Left renal pelvis (tissue), 4 donors: ENCODE results near the gene TPRG1. TPM values are rescaled to one million over a fixed set of nuclear protein-coding genes. Genes with fewer than 3 reads are reported as not detected.
"Not testable (repeated sequence)": the region's sequence is repeated elsewhere in the genome, so short reads cannot be mapped to it uniquely, and the experiment has no call there.

ENCODE experiments used
- DNase-seq, 4 donors: peaks; one replicate each; pipeline ENCODE4 v3.0.0-alpha.2; 2013; ENCODE audit warnings: low read depth in 4 of 4, low spot score in 3 of 4
- polyA plus RNA-seq, 4 donors: library from polyadenylated mRNA; unstranded; fragments of 120-200 nt; gene quantifications; one replicate each; pipeline ENCODE4 v1.2.1, GENCODE V29; 2013; ENCODE audit not compliant: insufficient read length in 4 of 4

Gene TPRG1
- polyA plus RNA-seq, 4 donors, result 0.53 to 2.0 (median 1.1) TPM

DNA sequence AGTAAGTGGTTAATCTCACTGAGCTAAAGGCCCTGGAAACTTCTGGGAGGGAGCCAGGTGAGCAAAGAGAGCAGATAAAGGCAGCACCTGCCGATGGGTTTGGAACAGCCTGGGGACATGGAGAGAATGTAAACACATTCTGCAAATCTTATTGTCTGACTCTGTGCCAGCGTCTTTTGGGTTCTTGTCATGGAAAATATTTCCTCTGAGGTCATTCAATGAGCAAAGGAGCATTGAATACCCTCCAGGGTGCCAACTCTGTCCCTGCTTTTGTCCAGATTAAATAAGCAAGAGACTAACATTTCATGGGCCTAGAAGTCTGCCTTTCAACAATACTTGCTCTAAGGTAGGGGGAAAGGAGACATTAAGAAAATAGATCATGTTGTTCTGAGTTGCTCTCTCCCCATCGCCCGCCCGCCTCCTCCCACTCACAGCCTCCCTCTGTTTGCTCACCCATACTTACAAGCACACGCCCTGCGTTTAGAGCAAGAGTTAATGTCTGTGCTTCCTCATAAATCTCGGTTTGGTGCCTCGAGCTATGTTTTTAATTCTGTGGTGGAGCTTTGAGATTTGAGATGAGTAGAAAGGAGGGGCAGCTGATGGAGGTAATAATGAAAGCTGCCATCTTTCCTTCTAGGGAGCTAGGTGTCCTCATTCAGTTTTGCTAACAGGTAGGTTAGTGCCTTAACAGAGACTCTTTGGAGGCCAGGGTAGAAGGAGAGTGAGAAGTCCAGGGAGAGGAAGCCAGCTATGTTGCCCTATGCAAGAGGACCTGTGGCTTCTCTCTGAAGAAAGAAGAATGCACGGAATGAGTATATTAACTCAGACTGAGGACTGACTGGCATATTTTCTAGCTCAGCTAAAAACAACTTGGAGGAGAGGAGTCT, 132.9 kb downstream of the TPRG1 start:
- no peak for DNase-seq

DNA sequence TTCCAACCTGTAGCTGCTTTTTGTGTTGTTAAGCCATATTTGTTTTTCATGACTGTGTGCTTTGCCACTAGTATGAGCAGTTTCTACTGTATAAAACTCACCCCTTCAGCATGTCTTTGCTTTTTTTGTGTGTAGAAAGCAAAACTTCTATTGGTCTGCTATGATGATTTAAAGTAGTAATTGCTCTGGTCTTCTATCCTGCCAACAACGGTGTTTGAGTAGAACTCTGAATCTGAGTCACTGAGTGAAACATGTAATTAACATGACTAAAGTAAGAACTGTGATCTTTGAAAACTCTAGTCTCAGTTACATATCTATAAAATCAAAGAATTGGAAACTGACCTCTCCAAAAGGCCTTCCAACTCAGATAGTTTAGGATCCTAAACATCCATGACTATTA, 133.6 kb downstream of the TPRG1 start:
- no peak for DNase-seq

DNA sequence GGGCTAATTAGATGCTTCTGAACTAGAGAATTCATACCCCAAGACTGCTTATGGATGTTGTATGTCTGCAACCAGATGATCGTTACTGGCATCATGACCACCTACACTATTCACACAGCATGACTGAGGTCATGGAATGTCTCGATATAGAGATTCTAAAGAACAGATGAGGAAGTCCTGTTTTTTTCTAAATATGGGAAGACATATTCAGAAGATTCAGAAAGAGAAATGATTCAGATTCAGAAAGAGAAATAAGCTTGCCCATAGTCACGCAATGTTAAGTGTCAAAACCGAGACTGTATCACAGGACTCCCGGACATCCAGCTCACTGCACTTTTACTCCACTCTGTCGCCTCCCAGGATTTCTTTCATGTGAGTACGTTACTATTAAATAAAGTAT, 136.2 kb downstream of the TPRG1 start:
- DNase-seq, result no peak

DNA sequence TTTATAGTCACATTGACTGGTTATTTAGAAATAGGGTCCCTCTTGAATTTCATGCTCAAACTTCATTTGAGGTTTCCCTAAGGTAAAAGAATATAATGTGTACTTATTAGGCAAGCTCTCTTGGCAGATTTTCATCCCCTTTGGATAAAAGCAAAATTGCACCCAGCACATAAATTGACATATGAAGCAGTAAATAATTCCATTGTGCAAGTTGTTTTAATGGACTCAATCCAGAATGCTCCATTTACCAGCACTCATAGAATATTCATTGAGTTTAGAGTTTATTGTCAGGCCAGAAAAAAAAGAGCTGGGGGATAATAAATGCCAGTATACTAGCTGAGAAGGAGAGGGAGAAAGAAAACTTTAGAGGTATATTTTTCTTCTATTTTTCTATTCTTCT, 136.8 kb downstream of the TPRG1 start:
- no peak for DNase-seq

DNA sequence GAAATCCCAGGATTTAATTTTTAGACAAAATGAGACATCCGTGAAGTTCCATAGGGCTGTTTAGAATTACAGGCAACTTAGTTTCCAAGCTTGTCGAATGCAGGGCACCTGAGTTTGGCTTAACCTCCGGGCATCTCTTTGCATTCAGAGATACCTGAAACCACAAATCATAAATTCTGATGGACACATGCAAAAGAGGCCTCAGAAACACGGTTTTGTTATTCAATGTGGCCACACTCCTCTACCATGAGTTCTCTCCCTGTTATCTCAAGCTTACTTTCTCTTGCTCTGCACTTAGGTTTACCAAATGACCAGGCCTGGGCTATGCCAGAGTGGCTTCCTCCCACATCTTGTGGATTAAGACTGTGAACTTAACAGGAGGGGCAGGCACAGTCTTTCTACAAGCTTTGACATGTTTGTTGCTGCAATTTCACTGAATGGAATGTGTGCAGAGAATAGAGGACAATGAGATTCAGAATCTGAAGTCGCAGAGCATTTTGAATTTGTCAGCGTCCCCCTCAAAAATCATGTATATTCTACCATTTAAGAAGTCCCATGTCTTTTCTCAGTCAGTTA, 137.7 kb downstream of the TPRG1 start:
- no peak for DNase-seq

DNA sequence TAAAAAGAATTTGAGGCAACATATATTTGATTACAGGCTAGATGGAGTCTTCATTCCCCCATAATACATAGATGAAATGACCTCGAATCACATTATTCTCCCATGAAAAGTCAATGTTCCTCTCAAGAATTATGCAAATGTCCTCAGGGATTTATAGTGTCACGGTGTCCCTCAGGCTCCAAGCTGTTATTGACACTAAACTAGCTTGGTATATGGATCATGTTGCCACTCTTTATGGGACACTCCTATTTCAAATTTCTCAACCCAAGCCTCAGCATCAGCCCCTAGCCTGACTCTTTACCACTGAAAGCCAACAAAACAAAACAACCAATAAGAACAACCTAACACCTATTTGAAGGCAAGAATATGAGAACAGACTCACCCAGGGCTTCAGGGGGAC, 139.8 kb downstream of the TPRG1 start:
- no peak for DNase-seq

DNA sequence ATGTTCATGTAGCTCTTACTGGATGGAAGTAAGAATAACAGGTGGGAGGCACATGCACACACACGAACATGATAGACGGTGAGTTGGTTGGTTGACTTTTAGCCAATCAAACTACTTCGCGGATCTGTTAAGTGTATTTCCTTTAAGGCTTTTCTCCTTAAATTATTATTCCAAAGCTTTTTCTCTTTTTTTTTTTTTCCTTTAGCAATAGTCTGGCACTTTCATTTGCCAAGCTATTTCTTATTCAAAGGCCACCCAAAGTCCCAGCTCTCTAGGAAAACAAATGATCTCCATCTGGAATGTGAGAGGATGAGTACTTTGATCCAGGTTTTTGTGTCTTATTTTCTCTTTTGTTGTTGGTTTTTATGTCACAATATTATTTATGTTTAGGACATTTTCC, 141.1 kb downstream of the TPRG1 start:
- no peak for DNase-seq

DNA sequence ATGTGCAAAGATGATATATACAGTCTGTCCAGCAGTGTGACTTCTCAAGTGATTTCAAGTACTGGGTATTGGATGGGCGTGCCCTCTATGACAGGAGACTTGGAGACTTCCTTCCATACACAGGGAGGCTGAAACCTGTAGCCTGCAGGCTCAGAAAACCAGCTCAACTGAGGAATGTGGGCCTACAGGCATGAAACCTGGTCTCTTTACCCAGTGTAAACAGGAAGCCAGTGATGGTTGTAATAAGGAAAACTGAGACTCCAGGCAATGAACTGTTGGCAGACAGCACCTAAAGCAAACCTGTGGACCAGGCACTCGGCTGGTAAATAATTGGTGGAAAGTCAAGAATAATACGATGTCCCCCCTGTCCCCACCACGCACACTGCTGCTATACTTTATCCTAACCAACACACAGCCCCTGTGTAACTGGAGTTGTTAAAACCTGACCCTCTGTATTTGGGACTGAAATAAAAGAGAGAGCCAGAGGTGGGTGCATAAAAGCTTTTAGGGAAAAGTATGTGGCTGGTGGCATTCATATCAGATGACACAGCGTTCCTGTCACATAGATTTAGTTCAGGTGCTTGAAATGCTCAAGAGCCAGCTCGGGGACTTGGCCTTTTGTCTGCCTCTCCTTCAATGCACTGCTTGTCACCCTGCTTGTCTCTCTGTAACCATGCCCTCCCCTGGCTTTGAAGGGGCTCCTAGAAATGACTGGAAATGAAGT, 144.7 kb downstream of the TPRG1 start:
- DNase-seq, result peak in 2 of 4 donors; percentile 21 to 22

DNA sequence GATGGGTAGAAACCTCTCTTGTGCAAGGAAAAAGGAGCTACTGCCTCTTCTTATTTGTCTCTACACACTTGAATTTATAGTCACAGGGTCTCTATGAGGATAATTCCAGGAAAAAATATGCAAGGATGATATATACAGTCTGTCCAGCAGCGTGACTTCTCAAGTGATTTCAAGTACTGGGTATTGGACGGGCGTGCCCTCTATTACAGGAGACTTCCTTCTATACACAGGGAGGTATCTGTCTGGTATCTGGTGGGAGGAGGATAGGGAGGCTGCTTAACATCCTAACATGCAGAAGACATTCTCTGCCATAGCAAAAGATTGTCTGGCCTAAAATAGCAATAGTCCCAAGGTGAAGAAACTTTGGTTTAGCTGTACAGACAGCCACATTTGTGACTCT, 146.1 kb downstream of the TPRG1 start:
- DNase-seq, result no peak

DNA sequence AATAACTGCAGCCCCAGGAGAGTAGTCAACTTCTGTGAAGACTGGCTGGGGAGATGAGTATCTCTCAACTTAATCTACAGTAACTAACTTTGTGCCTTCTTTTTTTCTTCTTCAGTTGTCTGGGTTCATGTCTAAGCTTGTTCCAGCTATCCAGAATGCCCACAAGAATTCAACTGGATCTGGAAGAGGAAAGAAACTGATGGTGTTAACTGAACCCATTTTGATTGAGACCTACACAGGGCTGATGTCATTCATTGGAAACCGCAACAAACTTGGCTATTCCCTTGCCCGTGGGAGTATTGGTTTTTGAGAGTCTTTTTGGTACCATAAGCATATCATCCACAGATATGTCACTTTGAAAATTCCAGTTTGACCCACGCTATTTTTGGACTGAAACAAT, 148.7 kb downstream of the TPRG1 start:
- no peak for DNase-seq

DNA sequence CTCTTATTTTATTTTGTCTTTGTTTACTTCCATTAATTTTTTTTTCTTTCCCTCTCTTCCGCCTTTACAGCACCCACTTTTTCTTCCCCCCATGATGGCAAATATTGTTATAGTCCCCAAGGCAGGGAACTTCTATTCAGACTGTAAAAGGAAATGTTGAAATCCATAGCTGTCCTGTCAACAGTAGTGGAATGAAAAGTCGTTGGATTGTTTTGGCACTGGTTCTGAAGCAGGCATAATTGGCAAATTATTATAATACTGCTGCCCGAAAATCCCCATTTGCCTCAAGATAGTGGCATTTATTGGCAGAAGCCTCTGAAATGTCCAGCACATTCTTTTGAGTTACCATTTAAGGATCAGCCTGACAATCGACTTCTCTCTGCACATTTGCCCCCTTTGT, 150.6 kb downstream of the TPRG1 start:
- no peak for DNase-seq

DNA sequence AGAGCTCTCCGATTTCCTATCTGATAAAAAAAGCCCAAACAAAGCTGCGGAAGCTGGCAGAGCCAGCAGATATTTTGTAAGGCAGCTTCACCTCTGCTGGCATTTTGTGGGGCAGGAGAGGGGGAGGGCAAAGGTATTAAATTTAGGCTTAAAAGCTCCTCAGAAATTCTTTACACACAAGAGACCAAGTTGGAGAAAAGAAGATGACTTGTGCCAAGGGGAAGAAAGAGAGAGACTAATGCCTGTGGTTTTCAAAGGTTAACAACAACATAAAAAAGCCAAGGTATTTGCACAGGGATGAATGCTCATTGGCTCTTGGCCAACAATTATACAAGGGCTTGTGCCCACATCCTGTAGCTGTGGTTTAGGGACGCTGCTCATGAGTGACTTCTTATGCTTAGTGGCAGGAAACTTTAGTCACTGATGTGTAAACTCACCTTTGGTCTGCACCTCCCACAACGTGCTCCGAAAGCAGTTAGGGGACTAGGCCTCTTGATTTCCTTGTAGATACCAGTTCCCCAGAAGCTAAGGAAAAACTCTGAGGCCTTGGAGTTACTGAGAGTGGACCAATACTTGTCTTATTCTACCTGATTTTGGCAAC, 152.9 kb downstream of the TPRG1 start:
- DNase-seq, result peak; percentile 64 to 78 (median 65)

DNA sequence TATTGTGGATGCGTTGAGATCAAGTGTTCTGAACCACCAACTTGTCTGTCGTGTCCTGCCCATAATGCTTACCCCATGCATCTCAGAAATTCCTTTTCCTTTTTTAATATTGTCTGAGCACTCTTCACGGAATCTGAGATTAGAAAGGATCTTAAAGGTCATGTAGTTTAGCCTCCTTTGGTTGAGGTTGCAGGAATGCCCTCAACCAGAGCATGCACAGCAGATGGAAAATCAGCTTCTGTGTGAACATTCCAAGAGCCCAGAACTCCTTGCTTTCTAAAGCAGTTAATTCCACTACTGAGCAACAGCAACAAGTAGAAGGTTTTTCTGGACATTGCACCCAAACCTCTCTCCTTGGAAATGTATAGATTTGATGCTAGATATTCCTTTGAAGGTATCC, 153.7 kb downstream of the TPRG1 start:
- no peak for DNase-seq

DNA sequence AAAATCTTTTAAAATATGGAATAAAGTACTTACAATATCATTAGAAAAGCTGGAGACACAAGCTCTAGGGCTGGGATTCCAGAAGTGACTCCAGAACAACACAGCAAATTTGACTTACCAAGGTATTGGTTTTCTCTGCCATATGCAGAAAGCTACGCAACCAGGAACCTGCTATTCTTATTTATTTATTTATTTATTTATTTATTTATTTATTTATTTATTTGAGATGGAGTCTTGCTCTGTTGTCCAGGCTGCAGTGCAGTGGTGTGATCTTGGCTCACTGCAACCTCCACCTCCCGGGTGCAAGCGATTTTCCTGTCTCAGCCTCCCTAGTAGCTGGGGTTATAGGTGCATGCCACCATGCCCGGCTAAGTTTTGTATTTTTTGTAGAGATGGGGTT, 157.9 kb downstream of the TPRG1 start:
- not testable (repeated sequence) for DNase-seq

DNA sequence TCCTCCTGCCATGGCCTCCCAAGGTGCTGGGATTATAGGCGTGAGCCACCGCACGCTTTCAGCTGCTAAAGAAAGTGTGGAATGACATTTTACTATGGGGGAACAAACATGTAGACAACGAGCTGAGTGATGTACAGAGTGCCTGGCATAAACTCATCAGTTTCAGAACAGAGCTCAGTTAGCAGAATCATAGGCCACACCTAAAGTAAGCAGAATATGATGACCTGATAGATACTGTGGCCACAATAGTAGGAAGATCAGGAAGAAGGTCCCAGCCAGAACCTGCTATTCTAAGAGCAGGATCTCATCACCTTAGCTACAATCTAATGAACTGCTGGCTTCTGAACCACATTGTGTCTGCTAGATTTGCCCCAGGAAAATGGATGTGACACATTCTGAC, 158.3 kb downstream of the TPRG1 start:
- no peak for DNase-seq

DNA sequence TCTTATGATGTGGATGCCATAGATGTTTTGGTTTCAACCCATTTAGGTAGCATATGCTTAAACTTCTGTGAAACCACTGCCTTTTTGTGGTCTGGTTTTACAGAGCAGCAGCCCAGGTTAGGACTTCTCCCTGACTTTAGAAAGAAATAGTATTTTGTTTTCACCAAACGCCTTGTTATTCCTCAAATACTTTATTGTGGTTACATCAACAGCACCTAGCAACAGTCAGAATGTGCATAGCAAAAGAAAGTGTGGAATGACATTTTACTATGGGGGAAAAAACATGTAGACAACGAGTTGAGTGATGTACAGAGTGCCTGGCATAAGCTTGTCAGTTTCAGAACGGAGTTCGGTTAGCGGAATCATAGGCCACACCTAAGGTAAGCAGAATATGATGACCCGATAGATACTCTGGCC, 159.2 kb downstream of the TPRG1 start:
- DNase-seq, result no peak

DNA sequence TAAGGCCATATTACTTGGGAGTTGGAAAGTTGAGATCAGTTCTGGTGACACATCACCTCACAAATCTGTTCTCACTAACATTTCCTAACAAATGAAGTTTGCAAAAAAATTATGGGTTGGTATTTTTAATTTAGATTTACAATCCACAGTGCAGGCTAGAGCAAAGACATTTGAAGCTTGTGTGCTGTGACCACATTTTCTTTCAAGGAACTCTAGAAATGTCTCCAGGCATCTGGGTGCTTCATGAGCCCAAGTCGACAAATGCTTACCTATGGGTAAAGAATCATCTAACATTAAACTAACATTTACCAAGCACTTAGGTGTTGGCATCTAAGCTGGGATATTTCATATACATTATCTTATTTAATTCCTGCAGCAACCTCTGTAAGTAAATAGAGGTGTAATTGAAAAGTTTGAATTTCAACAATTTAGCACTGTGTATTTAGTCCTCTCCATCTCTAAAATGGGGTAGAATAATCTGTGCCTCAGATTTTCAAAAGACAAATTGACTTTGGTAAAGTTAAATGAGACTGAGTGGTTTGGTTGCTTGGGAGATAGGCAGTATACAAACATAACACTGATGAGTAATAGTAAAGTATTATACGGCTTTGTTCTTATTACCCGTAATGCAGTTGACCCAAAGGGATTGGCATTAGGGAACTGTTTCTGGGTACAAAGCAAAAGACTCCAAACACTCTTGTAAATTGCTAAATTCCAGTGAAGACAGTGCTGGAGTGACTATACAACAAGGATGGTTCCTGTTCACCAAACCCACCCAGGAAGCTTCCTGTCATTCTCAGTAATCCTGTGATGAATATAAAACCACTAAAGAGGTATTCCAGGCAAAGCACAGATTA, 162.5 kb downstream of the TPRG1 start:
- DNase-seq, result no peak

DNA sequence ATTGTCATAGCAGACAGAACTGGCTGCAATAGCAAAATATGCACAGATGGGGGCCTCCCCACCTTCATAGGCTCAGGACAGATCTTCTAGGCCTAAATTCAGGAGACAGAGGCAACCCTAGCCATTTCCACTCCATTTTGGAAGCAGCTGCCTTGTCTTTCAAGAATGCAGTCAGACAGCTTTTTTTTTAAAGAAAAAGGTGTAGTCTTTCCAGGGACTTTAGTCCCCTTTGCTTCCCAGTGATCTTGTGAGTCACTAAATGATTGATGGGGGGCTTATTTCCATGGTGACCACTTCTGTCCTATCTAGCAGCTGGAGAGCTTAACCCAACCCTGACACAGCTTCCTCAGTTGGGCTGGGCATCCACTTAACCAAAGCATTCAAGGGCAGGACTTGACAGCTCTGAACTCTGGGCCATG, 165.9 kb downstream of the TPRG1 start:
- DNase-seq, result no peak

DNA sequence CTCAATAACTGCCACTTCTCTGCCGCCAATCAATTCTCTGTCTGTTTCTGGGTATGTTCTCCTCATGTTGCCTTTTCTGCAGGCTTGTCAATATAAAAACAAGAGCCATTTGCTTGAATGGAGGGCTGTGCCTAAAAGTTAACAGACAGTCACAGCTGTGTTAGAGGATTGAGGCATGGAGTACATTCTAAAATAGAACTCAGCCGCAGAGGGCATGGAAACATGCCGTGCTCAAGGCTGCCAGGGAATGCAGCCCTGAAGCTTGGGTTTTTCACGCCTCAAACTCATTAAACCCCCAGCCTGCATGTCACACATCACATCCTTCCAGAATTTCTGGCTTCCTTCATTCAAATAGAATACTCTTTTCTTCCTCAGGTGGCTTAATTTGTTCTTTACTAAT, 166.6 kb downstream of the TPRG1 start:
- no peak for DNase-seq

DNA sequence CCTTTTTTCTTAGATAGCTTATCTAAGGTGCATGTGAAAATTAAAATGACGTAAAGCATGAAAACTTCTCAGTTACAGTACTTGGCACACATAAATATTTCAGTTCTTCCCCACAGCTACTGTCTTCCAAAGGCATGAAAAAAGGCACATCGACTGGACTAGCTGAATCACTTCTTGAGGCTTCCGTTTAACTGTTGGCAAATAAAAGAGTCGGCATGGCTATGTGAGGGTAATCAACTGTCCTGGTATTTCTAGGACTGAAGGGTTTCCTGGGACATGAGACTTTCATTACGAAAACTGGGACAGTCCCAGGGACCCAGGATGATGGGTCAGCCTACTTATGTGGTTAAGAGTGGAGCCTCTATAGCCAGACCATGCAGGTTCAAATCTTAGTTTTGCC, 168.2 kb downstream of the TPRG1 start:
- DNase-seq, result no peak
